SK-N-SH (cell line): Measurements from ENCODE around the gene MSMP. TPM values are rescaled to one million over a fixed set of nuclear protein-coding genes. Genes with fewer than 3 reads are reported as not detected.

Source experiments
- CTCF ChIA-PET: fragments of 300-600, 350-600 bp; formaldehyde crosslinking; extraction: SDS; loops from one replicate; lab custom pipeline; 2021; lab: Yijun Ruan, JAX
- POLR2A ChIA-PET: fragments of 350-600 bp; sonication (Branson Sonifier 250); formaldehyde crosslinking; extraction: SDS; loops from one replicate; lab custom pipeline; 2020; ENCODE audit warnings: antibody characterized with exemption, inconsistent platforms; lab: Yijun Ruan, JAX
- DNase-seq: peaks from one replicate; pipeline ENCODE4 v3.0.0; 2012
- H2AFZ ChIP-seq: fragments of 200-600 bp; sonication (generic); 2 replicates; pipeline ENCODE4 v1.8.1; 2016; ENCODE audit warnings: antibody characterized with exemption, mild to moderate bottlenecking, low read depth
- H3F3A ChIP-seq: fragments of 200-600 bp; sonication (generic); replicated peaks from 2 replicates; pipeline ENCODE3; 2016; ENCODE audit warnings: antibody characterized with exemption, mild to moderate bottlenecking; ENCODE audit not compliant: insufficient read depth
- H3K27ac ChIP-seq, 2 experiments: fragments of 200-500 bp in 1 of 2; fragments of 200-600 bp in 1 of 2; sonication (Bioruptor generic) in 1 of 2; sonication (generic), shearing (Covaris generic) in 1 of 2; 2 replicates each; pipeline versions ENCODE4 v1.5.1 to v1.6.1; 2014 to 2016; ENCODE audit warnings: low read depth in 2 of 2, inconsistent platforms in 1 of 2, low read length in 1 of 2, mild to moderate bottlenecking in 1 of 2, mixed read lengths in 1 of 2
- H3K27me3 ChIP-seq: fragments of 200-600 bp; sonication (generic), shearing (Covaris generic); 2 replicates; pipeline ENCODE4 v1.6.1; 2016; ENCODE audit warnings: mixed run types; ENCODE audit not compliant: insufficient read depth
- H3K36me3 ChIP-seq, 2 experiments: fragments of 200-500 bp in 1 of 2; fragments of 200-600 bp in 1 of 2; sonication (Bioruptor generic) in 1 of 2; sonication (generic) in 1 of 2; replicated peaks in 1 of 2; 2 replicates each; pipeline versions ENCODE3 to v1.5.1; 2014 to 2016; ENCODE audit warnings: low read length in 1 of 2, mild to moderate bottlenecking in 1 of 2; ENCODE audit not compliant: insufficient read depth in 2 of 2, control insufficient read depth in 1 of 2
- H3K4me1 ChIP-seq, 2 experiments: fragments of 200-500 bp in 1 of 2; fragments of 200-600 bp in 1 of 2; sonication (Bioruptor generic) in 1 of 2; sonication (generic), shearing (Covaris generic) in 1 of 2; 2 replicates each; pipeline versions ENCODE4 v1.5.1 to v1.6.1; 2014 to 2016; ENCODE audit warnings: low read depth in 1 of 2, low read length in 1 of 2, mixed run types in 1 of 2; ENCODE audit not compliant: insufficient read depth in 2 of 2, control insufficient read depth in 1 of 2
- H3K4me2 ChIP-seq: fragments of 200-600 bp; sonication (generic), shearing (Covaris generic); 2 replicates; pipeline ENCODE4 v1.6.1; 2017; ENCODE audit warnings: mixed run types
- H3K4me3 ChIP-seq, 2 experiments: fragments of 200-500 bp in 1 of 2; fragments of 200-600 bp in 1 of 2; sonication (Bioruptor generic) in 1 of 2; sonication (generic), shearing (Covaris generic) in 1 of 2; 2 replicates each; pipeline versions ENCODE4 v1.5.1 to v1.8.1; 2014 to 2016; ENCODE audit warnings: low read depth in 2 of 2, inconsistent platforms in 1 of 2, low read length in 1 of 2, mild to moderate bottlenecking in 1 of 2, mixed read lengths in 1 of 2, moderate library complexity in 1 of 2
- H3K79me2 ChIP-seq: fragments of 200-600 bp; sonication (generic); 2 replicates; pipeline ENCODE4 v1.8.1; 2017; ENCODE audit warnings: mild to moderate bottlenecking; ENCODE audit not compliant: insufficient read depth
- H3K9ac ChIP-seq: fragments of 200-600 bp; sonication (generic); 2 replicates; pipeline ENCODE4 v1.6.1; 2017; ENCODE audit warnings: mixed run types
- H3K9me2 ChIP-seq: fragments of 200-600 bp; sonication (generic); 2 replicates; pipeline ENCODE4 v1.6.1; 2017; ENCODE audit warnings: mixed run types
- H3K9me3 ChIP-seq: fragments of 200-600 bp; sonication (generic); 2 replicates; pipeline ENCODE4 v1.6.1; 2017; ENCODE audit warnings: mixed run types, mild to moderate bottlenecking, moderate library complexity
- H4K20me1 ChIP-seq: fragments of 200-600 bp; sonication (generic); 2 replicates; pipeline ENCODE4 v1.6.1; 2017; ENCODE audit warnings: mild to moderate bottlenecking, mixed run types; ENCODE audit not compliant: insufficient read depth
- CHD2 ChIP-seq: fragments of 150-350 bp; IDR thresholded peaks from 2 replicates; pipeline ENCODE4 v1.6.1; 2018; ENCODE audit warnings: low read length; ENCODE audit not compliant: partially characterized antibody
- ELF1 ChIP-seq: IDR thresholded peaks from 2 replicates; pipeline ENCODE4 v1.4.0; 2012
- EP300 ChIP-seq, 2 experiments: IDR thresholded peaks; 2 replicates each; pipeline versions ENCODE4 v1.4.0 to v1.6.1; 2012; ENCODE audit warnings: borderline replicate concordance in 1 of 2, low read depth in 1 of 2, low read length in 1 of 2
- FOSL2 ChIP-seq: IDR thresholded peaks from 2 replicates; pipeline ENCODE4 v1.4.0; 2012; ENCODE audit warnings: low read depth, mild to moderate bottlenecking, moderate library complexity, borderline replicate concordance
- FOXM1 ChIP-seq: IDR thresholded peaks from 2 replicates; pipeline ENCODE4 v1.4.0; 2012; ENCODE audit warnings: low read depth, mild to moderate bottlenecking
- GATA2 ChIP-seq: sonication (generic); formaldehyde crosslinking; IDR thresholded peaks from 2 replicates; pipeline ENCODE4 v1.5.0; 2020; ENCODE audit warnings: mild to moderate bottlenecking, missing genetic modification reagents
- JUND ChIP-seq: IDR thresholded peaks from 2 replicates; pipeline ENCODE4 v1.4.0; 2012
- MAX ChIP-seq: IDR thresholded peaks from 2 replicates; pipeline ENCODE4 v1.4.0; 2012; ENCODE audit warnings: low read depth
- MEF2A ChIP-seq: IDR thresholded peaks from 2 replicates; pipeline ENCODE4 v1.4.0; 2012; ENCODE audit warnings: low read depth, borderline replicate concordance
- MXI1 ChIP-seq: IDR thresholded peaks from 2 replicates; pipeline ENCODE4 v1.6.1; 2012; ENCODE audit warnings: mild to moderate bottlenecking, low read depth, low read length, improper control_type of control experiment
- POLR2AphosphoS5 ChIP-seq: IDR thresholded peaks from 2 replicates; pipeline ENCODE4 v1.6.1; 2012; ENCODE audit warnings: low read depth, low read length
- RFX5 ChIP-seq: IDR thresholded peaks from 2 replicates; pipeline ENCODE4 v1.6.1; 2012; ENCODE audit warnings: mild to moderate bottlenecking, improper control_type of control experiment, low read length
- SIN3A ChIP-seq: IDR thresholded peaks from 2 replicates; pipeline ENCODE4 v1.6.1; 2012; ENCODE audit warnings: low read depth, mild to moderate bottlenecking, low read length, moderate library complexity, borderline replicate concordance
- TAF1 ChIP-seq: IDR thresholded peaks from 2 replicates; pipeline ENCODE4 v1.6.1; 2012; ENCODE audit warnings: low read depth, mild to moderate bottlenecking, low read length, moderate library complexity, borderline replicate concordance
- TCF12 ChIP-seq: IDR thresholded peaks from 2 replicates; pipeline ENCODE4 v1.4.0; 2012
- YY1 ChIP-seq: IDR thresholded peaks from 2 replicates; pipeline ENCODE4 v1.4.0; 2012; ENCODE audit warnings: low read depth, mild to moderate bottlenecking
- ZBTB33 ChIP-seq: IDR thresholded peaks from 2 replicates; pipeline ENCODE4 v1.4.0; 2012; ENCODE audit warnings: low read depth, borderline replicate concordance
- polyA plus RNA-seq, 3 experiments: library from polyadenylated mRNA; depleted of rRNA; stranded (reverse); fragments of >200 nt; gene quantifications; 2 replicates each; pipeline ENCODE4 v1.2.3, GENCODE V29; 2012
- TF ChIP-seq, protein P1 (sequence below): fragments of 150-350 bp; IDR thresholded peaks from 2 replicates; pipeline ENCODE4 v1.6.1; 2016; ENCODE audit warnings: mild to moderate bottlenecking, low read depth, low read length
- TF ChIP-seq, protein P2 (sequence below): IDR thresholded peaks from 2 replicates; pipeline ENCODE4 v1.6.1; 2012; ENCODE audit warnings: mild to moderate bottlenecking, low read depth, low read length, moderate library complexity

Gene MSMP
- polyA plus RNA-seq, 1 of the 3 experiments (the other 2 are of a cell fraction) = 1.2 TPM

- TF ChIP-seq TAF1 = no peak
- TF ChIP-seq POLR2AphosphoS5 = no peak
- no peak for TF ChIP-seq MEF2A
- no peak for TF ChIP-seq ZBTB33
- no peak for TF ChIP-seq FOXM1
Measured at GRCh38 chr9:35789541-35789940, 35.5 kb upstream of the MSMP start (continued).

DNA sequence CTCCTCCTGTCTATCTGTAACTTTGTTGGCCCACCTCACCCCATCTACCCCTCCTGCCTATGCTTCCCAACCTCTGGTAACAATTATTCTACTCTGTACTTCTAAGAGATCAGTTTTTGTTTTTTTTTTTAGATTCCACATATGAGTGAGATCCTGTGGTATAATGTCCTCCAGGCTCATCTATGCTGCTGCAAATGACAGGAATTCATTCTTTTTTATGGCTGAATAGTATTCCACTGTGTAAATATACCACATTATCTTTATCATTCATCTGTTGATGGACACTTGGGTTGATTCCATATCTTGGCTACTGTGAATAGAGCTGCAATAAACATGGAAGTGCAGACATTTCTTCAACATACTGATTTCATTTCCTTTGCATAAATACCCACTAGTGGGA, 29.3 kb upstream of the MSMP start:
- no peak overlapping the region for H3K9ac ChIP-seq
- no peaks in the 10 kb centered on the region for H3F3A ChIP-seq
- no peaks in the 10 kb centered on the region for H3K9me2 ChIP-seq
- no peak overlapping the region for H3K4me3 ChIP-seq
- DNase-seq = no peak
- H3K27me3 ChIP-seq = no peaks in the 10 kb centered on the region
- no peaks in the 10 kb centered on the region for H4K20me1 ChIP-seq
- H3K9me3 ChIP-seq = no peaks in the 10 kb centered on the region
- no peaks in the 10 kb centered on the region for H3K79me2 ChIP-seq
- no peaks in the 10 kb centered on the region for H3K4me1 ChIP-seq
- ChIA-PET POLR2A (no interaction called here), CTCF (no interaction called here)
- no peak overlapping the region for H3K4me2 ChIP-seq
- H3K36me3 ChIP-seq = no peaks in the 10 kb centered on the region
- no peak overlapping the region for H3K27ac ChIP-seq
- no peak overlapping the region for H2AFZ ChIP-seq
- TF ChIP-seq SIN3A (no peak), RFX5 (no peak), POLR2AphosphoS5 (no peak), YY1 (no peak), FOXM1 (no peak), ZBTB33 (no peak), GATA2 (no peak), ELF1 (no peak), FOSL2 (no peak), JUND (no peak), MAX (no peak), EP300 (IDR thresholded peaks at IDR 0.05; ENCODE audit: borderline replicate concordance in 1 of 2, low read depth in 1 of 2, low read length in 1 of 2) (no peak), CHD2 (no peak), TCF12 (no peak), MXI1 (no peak)
- TF ChIP-seq, protein P1, sequence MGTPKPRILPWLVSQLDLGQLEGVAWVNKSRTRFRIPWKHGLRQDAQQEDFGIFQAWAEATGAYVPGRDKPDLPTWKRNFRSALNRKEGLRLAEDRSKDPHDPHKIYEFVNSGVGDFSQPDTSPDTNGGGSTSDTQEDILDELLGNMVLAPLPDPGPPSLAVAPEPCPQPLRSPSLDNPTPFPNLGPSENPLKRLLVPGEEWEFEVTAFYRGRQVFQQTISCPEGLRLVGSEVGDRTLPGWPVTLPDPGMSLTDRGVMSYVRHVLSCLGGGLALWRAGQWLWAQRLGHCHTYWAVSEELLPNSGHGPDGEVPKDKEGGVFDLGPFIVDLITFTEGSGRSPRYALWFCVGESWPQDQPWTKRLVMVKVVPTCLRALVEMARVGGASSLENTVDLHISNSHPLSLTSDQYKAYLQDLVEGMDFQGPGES = no peak
- TF ChIP-seq, protein P2, sequence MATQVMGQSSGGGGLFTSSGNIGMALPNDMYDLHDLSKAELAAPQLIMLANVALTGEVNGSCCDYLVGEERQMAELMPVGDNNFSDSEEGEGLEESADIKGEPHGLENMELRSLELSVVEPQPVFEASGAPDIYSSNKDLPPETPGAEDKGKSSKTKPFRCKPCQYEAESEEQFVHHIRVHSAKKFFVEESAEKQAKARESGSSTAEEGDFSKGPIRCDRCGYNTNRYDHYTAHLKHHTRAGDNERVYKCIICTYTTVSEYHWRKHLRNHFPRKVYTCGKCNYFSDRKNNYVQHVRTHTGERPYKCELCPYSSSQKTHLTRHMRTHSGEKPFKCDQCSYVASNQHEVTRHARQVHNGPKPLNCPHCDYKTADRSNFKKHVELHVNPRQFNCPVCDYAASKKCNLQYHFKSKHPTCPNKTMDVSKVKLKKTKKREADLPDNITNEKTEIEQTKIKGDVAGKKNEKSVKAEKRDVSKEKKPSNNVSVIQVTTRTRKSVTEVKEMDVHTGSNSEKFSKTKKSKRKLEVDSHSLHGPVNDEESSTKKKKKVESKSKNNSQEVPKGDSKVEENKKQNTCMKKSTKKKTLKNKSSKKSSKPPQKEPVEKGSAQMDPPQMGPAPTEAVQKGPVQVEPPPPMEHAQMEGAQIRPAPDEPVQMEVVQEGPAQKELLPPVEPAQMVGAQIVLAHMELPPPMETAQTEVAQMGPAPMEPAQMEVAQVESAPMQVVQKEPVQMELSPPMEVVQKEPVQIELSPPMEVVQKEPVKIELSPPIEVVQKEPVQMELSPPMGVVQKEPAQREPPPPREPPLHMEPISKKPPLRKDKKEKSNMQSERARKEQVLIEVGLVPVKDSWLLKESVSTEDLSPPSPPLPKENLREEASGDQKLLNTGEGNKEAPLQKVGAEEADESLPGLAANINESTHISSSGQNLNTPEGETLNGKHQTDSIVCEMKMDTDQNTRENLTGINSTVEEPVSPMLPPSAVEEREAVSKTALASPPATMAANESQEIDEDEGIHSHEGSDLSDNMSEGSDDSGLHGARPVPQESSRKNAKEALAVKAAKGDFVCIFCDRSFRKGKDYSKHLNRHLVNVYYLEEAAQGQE = no peak
